Measurements from ENCODE around the gene TRPV6.

TRPV6 gene

DNA sequence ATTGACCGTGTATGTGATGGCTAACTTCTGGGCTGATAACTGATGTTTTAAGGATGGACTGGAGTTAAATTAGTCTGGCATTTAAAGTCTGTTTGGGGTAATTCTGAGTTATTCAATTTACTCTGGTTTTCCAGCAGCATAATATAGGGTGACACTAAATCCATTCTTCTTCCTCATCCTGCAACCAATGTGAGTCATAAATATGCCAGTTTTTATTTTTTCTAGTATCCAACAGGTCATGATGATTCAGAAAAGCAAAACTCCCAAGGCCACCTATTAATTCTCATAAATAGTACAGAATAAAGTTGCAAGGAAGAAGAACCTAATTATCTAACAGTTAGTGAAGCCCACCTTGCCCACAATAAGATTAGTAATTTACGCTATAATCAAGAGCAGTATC, 38.2 kb downstream of the TRPV6 start:
- H3K27ac Mint-ChIP-seq, result no peak overlapping the region
- no peaks in the 10 kb centered on the region for H3K4me1 Mint-ChIP-seq (ENCODE audit: low read depth)
- no peak for DNase-seq
- no peaks in the 10 kb centered on the region for H3K27me3 Mint-ChIP-seq
- H3K4me3 Mint-ChIP-seq, result no peak overlapping the region
- H3K9me3 Mint-ChIP-seq, result no peaks in the 10 kb centered on the region
- H3K36me3 Mint-ChIP-seq (ENCODE audit: low read depth), result no peaks in the 10 kb centered on the region

DNA sequence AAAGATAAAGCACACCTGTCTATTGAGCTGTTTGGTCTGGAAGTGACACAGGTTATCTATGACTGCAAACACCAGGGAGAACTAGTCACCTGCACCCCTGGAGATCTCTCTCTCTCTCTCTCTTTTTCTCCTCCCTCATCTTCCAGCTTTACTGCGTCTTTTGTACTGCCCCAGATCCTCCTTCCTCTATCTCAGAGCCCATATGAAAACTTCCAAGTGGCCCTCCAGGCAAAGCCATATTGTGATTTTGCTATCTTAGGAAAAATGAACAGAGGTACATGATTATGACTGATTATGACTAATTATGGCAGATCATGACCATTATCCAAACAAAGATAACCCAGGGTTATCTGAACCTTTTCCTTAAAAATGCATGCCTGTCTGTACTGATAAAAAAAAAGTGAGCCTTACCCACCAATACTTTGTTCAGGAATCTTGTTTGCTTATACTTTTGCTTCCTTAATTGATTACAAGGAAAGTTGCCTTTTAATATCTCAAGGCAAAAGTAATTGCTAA, 43.2 kb downstream of the TRPV6 start:
- no peak for DNase-seq
- H3K4me1 Mint-ChIP-seq (ENCODE audit: low read depth), result no peaks in the 10 kb centered on the region
- no peaks in the 10 kb centered on the region for H3K36me3 Mint-ChIP-seq (ENCODE audit: low read depth)
- H3K4me3 Mint-ChIP-seq, result no peak overlapping the region
- H3K9me3 Mint-ChIP-seq, result no peaks in the 10 kb centered on the region
- H3K27ac Mint-ChIP-seq, result no peak overlapping the region
- H3K27me3 Mint-ChIP-seq, result no peaks in the 10 kb centered on the region

DNA sequence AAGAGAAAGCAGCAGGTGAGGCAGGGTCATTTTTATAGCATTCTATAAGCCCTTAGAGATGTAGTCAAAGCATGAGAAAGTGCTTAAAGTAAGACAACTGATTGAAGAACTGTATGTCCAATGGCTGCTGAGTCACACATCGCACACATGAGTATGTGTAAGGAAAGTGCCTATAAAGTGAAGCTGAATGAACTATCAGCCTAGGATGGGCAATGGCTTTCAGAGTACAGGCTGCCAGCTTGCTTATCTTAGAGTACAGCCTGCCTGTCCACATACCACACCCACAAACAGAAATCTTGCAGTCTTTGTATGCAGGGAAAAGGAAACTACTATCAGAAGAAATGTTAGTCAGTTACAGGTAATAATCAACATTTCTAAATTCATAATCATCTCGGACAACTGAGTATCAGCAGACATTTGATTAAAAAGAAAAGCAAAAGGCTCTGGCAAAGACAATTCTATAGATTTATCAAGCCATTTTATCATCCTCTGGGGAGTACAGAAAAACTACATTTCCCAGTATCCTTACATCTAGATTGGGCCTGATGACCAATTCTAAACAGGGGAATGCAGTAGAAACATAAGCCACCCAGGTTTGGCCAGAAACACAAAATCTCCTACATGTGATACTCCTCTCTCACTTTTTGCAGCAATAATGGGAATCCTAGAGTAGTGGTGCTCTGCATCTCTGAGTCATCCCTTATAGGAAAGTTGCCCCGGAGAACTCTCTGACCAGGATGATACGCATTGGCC, 46.9 kb downstream of the TRPV6 start:
- Mint-ChIP-seq H3K4me3 (no peak overlapping the region), H3K27me3 (no peaks in the 10 kb centered on the region), H3K9me3 (no peaks in the 10 kb centered on the region), H3K4me1 (ENCODE audit: low read depth) (peaks cover 15% of the 10 kb centered on the region), H3K27ac (no peak overlapping the region), H3K36me3 (ENCODE audit: low read depth) (no peaks in the 10 kb centered on the region)
- DNase-seq, result no peak

DNA sequence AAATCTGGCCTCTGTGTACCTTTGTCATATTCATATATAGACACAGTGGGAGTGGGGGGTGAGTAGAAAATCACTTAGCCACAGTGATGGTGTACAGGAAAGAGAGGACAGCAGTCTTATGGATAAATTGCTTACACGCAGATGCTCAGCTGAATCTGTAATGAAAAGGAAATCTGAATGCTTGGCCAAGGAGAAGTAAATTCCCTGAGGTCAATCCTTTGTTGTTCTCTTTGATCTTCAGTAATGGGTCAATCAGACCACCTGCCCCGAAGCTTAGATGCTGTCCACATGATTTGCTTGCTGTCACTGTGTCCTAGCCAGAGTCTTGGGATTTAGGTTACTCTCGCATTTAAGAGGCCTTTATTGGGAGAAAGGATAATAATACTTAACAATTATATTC, 49.1 kb downstream of the TRPV6 start:
- Mint-ChIP-seq H3K9me3 (no peaks in the 10 kb centered on the region), H3K27me3 (no peaks in the 10 kb centered on the region), H3K27ac (no peak overlapping the region), H3K4me1 (ENCODE audit: low read depth) (peaks cover 20% of the 10 kb centered on the region), H3K4me3 (no peak overlapping the region), H3K36me3 (ENCODE audit: low read depth) (no peaks in the 10 kb centered on the region)
- no peak for DNase-seq

DNA sequence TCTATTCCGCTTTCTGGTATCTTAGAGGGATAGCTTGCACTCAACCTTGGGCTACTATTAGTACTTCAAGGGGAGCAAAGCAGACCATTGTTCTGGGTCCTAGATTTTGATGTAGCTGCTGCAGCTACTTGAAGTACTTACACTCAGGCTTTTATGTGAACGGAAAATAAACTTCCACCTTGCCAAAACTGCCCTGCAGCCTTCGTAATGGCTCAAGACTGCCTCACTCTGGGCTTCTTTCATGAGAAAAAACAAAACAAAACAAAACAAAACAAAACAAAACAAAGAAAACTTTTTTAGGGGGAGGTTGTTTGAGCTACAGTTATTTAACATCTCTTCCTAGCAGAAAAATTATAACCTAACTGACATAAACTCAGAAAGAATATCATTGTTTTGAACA, 50.1 kb downstream of the TRPV6 start:
- H3K36me3 Mint-ChIP-seq (ENCODE audit: low read depth), result no peaks in the 10 kb centered on the region
- H3K9me3 Mint-ChIP-seq, result no peaks in the 10 kb centered on the region
- H3K4me1 Mint-ChIP-seq (ENCODE audit: low read depth), result peaks cover 26% of the 10 kb centered on the region
- H3K27me3 Mint-ChIP-seq, result no peaks in the 10 kb centered on the region
- H3K27ac Mint-ChIP-seq, result peak overlapping the region; percentile 3
- no peak for DNase-seq
- no peak overlapping the region for H3K4me3 Mint-ChIP-seq

DNA sequence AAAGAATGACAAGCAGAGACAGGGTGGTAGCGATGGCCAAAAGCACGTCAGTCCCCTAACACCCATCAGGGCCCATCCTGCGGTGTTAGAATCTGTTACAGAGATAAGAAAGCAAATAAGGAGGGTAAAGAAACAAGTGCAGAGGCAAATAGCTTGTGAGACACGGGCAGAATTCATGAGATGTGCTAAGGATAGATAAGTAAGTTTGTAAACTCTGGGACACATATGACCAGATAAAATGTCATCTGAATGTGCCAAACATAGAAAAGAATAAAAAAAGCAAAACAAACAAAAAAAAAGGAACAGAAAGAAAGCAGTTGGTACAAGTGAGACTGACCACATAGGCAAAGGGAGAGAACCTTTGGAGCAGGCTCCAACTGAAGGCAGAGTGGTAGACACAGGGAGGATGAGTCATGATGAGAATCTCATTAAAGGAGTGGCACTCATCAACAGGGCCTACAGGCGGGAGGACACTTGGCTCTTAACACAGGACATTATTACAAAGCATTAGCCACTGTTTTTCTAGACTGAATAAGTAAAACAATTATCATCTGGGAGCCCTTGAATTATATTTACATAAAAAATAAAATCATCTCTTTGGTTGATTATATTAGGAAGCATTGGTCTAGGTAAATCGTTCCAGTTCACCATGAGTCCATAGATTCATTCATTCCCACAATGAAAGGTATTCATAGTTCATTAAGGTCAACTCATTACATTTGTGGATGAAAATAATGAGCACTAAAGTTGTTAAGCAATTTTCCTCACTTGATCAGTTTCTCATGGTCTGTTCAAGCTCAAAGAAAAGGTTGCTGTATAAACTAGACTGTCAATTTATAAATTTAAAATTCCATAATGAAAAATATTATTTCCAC, 52.1 kb downstream of the TRPV6 start:
- H3K9me3 Mint-ChIP-seq, result no peaks in the 10 kb centered on the region
- no peak overlapping the region for H3K27ac Mint-ChIP-seq
- H3K4me3 Mint-ChIP-seq, result no peak overlapping the region
- no peaks in the 10 kb centered on the region for H3K36me3 Mint-ChIP-seq (ENCODE audit: low read depth)
- no peak for DNase-seq
- H3K27me3 Mint-ChIP-seq, result no peaks in the 10 kb centered on the region
- H3K4me1 Mint-ChIP-seq (ENCODE audit: low read depth), result peaks cover 26% of the 10 kb centered on the region

DNA sequence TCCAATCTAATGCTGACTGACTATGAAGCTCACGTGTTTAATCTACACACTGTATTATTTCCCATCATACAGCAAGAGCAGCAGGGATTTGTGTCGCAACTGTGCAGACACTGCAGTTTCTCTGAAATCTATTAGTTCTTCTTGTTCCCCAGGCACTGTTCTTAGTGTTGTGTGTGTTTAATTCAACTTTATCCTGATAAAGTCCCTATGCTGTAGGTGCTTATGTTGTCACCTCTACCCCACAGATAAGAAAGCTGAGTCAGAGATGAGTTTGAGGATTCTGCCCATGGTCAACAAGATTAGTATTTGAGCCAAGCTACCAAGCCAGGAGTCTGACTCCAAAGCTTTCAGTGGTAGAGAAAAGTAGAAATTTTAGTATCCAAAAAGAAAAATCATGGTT, 53.1 kb downstream of the TRPV6 start:
- no peak for DNase-seq
- Mint-ChIP-seq H3K27ac (no peak overlapping the region), H3K4me1 (ENCODE audit: low read depth) (peaks cover 32% of the 10 kb centered on the region), H3K27me3 (no peaks in the 10 kb centered on the region), H3K4me3 (no peak overlapping the region), H3K36me3 (ENCODE audit: low read depth) (no peaks in the 10 kb centered on the region), H3K9me3 (no peaks in the 10 kb centered on the region)

DNA sequence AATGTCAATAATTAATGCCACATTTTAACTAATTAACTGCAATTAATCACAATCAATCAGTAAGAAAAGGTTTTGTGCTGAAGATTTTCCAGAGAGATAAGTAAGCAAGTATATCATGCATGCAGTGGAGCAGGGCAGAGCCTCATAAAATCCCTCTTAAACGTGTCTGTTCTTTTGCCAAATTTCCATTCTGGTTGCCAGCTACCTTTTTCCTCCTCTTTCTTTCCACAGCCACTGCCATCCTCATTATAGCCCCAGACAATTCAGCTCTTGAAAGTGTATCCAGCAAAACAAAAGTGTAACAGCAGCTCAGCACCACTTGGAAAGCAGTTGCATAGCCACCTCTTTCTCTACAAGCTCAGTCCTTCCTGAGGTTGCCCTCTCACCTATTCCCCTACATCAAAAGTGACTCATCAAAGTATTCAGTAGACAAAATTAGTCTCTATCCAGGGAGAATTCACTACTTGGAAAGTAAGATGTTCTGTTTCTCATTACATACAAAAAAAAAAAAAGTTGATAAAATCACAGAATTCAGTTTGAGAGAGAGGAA, 57.5 kb downstream of the TRPV6 start:
- Mint-ChIP-seq H3K4me3 (no peak overlapping the region), H3K27me3 (peaks cover 3% of the 10 kb centered on the region), H3K36me3 (ENCODE audit: low read depth) (no peaks in the 10 kb centered on the region), H3K27ac (peak overlapping the region; percentile 18), H3K4me1 (ENCODE audit: low read depth) (peaks cover 17% of the 10 kb centered on the region), H3K9me3 (peaks cover 3% of the 10 kb centered on the region)
- no peak for DNase-seq

DNA sequence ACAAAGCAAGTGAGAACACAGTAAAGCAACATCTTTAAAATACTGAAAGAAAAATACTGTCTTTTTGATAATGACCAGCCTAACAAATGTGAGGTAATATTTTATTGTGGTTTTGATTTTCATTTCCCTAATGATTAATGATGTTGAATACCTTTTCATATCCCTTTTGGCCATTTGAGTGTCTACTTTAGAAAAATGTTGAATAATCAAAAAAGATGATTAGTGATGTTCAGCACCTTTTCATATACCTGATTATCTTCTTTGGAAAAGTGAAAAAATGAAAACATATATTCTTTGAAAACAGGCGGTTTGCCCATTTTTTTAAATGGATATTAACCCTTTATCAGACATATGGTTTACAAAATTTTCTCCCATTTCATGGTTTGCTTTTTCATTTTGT, 62.8 kb downstream of the TRPV6 start:
- H3K4me3 Mint-ChIP-seq, result no peak overlapping the region
- H3K4me1 Mint-ChIP-seq (ENCODE audit: low read depth), result peaks cover 15% of the 10 kb centered on the region
- H3K9me3 Mint-ChIP-seq, result peaks cover 6% of the 10 kb centered on the region

More for the DNA sequence above, 62.8 kb downstream of the TRPV6 start:
- no peak for DNase-seq
- Mint-ChIP-seq H3K27ac (no peak overlapping the region), H3K27me3 (peaks cover 3% of the 10 kb centered on the region), H3K36me3 (ENCODE audit: low read depth) (no peaks in the 10 kb centered on the region)

Measured in activated T-cell treated with anti-CD3 and anti-CD28 coated beads, Interleukin-2, amount 50 U/mL, for 24 hours (primary cell).